NCI-H748 treated with DMSO at 0.1 percent for 48 hours (cell line): ENCODE results near the gene FARS2.

Experiments
- DNase-seq: peaks from one replicate; lab custom pipeline; 2025; lab: John Stamatoyannopoulos, UW

The FARS2 gene

DNA sequence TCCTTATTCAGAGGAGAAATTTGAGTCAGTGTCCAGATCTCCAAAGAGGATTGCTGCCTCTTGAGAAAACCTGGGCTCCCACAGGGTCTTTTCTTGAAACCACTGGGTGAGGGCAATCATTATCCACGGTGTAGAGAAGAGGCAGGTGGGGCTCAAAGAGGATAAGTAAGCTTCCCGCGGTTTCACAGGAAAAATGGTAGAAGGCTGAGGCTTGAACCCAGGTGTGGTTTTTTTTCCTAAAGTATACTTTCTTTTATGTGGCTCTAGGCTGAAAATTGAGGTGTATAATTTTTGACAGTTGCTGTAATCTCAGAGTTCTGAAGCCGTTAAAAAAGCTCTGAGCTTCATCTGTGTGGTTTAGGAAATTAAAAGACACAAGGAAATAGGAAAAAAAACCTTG lies 164.5 kb downstream of the FARS2 start:
- DNase-seq: no peak

DNA sequence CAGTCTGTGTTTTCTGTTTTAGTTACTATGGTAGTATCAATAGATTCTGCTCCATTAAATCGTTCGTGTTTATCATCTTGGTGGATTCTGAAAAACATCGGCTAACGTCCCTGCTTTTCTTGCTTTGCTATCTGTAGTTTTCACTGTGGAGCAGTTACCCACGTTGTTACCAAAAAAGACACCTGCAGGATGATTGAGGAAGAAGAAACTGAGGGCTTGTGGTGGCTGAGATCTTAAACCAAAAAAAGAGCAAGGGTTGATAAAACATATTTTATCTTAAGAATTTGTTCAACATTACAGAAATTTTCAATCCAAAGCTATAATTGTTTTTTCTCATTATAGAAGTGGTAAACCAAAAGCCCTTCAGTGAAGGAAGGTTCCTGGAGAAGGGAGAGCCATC lies 166.3 kb downstream of the FARS2 start:
- no peak for DNase-seq

DNA sequence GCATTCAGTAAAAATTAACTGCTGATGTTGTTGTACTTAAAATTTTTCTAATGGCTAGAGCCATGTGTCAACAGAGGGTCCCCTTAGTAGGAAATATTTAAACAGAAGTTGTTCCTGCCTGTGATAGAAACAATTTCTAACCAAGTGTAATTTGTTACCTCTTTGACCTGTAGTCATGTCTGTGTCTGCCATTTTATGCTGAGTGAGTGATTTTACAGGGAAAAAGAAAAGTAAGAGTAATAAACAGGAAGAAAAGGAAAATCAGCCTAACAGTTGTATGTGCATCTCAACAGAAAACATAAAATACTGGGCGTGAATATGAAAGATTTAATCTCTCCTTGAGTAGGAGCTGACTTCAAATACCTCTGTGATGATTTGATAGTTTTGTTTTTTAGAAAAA lies 172.0 kb downstream of the FARS2 start:
- no peak for DNase-seq

DNA sequence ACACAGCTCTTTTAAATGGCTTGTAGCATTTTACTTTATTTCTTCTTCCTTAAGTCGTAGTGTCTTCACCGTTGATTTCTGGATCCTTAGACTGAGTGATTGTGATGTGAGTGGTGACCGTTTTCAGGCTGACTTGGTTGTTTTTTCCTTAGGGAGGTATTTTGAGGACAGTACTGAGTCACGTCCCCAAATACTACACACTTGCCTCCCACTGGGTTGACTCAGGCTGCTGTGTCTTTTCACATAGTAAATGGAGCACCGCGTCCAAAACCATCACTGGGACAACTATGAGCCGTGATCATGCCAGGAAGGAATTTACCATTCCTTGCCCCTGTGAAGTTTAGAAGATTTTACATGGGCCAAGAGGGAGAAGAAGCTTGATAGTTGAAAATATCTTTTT lies 174.1 kb downstream of the FARS2 start:
- no peak for DNase-seq

DNA sequence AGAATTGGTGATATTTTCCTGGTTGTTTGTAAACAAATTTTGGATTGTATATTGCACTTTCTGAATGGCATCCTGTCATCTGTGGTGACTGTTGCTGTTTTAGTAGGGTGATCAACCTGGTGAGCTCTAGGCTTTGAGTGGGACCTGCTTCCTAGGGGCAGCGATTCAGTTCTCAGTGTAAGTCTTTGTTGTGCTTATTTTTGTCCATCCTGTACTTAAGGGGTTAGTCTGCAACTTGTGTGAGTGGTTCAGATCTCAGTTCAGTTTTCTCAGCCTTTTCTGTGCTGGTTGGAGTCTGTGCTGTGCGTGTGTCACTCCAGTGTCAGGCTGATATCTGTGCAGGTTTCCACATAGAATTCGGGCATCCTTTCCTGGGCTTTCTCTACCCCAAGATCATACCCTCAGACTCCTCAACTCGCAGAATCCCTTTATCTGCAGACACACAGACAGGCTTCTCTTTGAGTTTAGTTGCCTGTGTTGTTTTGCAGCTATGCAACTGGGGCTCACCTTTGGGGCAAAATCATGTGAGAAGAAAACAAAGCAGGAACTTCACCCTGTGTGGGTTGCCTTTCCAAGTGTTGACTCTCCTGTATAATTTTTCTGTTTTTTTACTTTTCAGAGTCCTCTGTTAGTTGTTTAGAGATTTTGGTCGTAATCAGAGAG lies 177.7 kb downstream of the FARS2 start:
- no peak for DNase-seq

DNA sequence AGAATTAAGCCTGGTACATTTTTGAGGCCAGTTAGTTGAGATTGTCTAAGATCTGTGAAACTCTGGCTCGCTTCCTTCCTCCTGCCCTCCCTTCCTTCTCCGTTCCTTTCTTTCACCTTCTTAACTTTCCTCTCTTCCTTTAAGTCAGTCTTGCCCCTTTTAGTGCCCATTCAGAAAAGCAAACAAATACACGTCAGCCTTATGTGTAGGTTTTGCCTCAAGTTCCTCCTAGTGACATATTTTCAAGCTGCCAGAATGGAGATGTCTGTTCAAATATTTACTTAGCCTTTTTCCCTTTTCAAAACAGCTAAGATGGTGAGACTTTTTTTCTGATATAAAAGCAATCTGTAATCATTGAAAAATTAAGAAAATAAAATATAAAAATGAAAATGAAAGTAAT lies 178.4 kb downstream of the FARS2 start:
- DNase-seq: peak; percentile 31

DNA sequence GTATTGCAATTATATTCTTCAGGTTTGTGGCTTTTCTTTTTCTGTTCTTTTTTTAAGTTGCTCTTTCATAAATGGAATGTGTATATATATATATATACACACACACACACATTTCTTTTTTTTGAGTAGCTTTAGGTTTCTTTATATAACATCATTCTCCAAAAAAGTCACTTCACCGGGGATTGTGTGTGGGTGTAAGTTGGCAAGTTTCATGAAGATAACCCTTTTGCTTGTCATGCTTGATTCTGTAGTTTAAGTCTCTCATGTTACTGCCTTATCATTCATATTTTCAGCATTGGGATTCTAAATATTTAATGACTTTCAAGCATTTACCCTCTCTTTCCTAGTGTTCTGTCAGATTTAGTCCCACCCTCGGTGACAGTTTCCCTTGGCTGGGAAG lies 181.0 kb downstream of the FARS2 start:
- DNase-seq: no peak

DNA sequence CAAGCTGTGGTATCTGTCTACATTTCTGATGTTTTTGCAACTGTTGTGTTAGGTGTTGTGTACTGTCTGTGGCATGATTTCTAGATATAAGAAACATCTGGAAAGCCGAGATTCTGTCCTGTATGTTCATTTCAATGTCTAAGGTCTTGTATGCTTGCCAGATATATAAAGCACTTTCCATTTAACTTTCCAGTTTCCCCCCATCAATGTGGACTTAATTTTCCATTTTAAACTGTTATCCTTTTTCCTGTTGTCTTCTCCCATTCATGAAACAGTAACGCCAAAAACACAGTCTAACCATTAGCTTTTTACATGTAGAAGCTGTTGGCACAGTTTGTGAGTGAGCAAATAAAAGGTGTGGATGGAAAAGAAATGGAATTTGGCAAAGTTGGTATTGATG lies 181.6 kb downstream of the FARS2 start:
- DNase-seq: no peak

DNA sequence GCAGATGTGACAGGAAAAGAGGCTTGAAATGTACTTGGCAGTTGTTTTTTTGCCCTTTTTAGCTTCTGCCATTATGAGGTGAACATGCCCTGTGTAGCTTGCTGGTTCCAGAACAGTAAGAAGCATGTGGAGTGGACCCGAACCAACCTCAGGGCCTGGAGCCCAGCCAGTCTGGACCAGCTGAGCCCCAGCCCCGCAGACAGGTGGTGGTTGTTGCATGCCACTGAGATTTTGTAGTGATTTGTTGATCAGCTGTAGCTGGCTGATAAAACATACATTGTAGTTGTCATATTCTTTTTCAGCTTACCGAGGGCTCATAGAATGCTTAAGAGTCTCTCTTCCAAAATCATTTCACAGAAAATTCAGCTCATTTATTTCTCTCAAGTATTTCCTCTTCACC lies 182.2 kb downstream of the FARS2 start:
- no peak for DNase-seq

DNA sequence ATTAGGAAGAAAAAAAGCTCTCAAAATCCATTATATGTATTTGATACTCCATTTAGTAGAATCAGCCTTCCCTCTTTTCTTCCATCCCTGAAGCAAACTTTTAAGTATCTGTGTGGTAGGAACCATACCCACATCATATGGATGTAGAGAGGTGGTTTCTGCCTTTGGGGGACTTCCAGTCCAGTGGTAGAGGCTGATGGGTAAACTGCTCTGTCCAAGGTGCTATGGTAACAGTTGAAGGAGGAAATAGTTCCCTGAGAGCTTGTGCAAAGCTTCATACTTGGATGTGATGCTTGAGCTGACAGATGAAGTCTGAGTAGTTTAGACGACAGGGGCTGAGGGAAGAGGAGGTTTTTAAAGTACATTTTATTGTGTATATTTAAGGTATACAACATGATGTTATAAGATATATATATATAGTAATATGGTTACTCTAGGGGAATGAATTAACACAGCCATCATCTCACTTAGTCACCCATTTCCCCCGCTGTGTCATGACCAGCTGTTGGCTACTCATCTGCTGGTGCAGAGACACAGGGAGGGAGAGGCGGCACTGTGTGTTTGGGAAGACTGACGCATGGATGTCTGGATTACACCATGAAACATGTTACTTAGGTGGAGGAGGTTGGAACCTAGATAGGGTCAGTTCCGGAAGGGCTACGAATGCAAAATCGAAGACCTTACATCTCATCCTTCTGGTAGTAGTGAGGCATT lies 185.2 kb downstream of the FARS2 start:
- no peak for DNase-seq

DNA sequence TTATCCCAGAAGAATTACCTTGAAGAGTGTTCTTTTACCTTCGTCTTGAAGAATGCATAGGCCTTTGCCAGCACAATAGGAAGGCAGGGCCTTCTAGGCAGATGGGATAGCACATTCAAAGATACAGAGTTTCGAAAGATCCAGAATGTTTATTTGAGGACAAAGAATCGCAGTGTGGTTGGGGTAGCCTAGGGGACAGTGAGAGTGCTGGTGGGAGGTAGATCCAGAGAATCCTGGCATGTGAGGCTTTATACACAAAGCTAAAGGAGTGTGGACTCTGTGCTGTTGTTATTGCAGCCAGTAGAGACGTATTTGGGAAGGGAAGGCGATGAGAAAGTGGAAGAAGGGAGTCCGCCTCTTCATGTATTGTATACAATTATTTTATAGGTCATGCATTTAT lies 186.6 kb downstream of the FARS2 start:
- DNase-seq: no peak

DNA sequence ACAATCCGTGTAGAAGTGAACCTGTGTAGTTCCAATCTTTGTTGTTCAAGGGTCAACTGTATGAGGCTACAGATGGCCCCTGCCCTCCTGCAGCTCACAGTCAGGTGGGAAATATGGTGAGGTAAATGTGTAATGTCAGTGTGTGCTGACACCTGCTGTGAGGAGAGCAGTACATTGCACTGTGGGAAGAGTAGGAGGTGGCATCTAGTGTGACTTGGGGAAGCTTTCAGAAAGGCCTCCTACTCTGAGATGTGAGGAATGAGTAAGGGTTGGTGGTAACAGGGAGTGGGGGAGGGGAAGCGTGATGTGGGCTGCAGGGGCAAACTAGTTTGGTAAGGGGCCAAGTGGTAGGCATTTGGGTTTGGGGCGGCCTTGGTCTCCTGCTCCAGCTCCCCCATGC lies 188.8 kb downstream of the FARS2 start:
- no peak for DNase-seq

DNA sequence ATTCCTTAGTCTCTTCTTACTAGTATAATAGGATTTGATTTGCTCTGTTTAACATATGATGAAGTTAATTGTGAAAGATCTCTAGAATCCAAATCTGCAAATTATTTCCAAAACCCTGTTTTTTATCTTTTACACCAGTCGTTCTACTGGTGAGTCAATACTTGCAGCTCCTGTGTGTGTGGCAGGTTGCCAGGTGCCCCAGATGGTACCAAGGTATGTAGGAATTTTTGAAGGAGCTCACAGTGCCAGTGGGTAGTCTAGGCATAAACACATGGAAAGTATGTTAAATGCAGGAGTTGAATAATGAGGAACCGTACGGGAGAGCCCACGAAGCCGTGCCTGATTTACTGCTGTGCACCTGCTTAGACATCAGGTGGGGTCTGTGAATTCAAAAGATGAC lies 192.2 kb downstream of the FARS2 start:
- no peak for DNase-seq

DNA sequence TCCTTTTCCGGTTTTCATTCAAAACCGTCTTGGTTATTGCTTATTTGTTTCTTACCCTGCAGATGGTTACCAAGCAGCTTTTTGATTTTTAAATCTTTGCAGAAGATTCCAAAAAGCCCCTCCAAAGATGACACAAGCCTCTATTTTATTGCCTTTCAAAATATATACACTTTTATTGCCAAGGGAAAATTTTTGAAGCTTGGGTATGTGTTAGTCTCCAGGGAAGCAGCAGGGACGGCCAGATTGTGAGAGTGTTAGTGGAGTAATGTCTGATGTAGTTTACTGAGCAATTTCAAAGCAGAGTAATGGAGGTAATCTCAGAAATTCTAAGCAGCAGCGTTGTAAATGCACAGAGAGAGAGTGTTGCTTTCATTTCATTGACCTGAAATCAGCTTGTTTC lies 193.8 kb downstream of the FARS2 start:
- DNase-seq: no peak

DNA sequence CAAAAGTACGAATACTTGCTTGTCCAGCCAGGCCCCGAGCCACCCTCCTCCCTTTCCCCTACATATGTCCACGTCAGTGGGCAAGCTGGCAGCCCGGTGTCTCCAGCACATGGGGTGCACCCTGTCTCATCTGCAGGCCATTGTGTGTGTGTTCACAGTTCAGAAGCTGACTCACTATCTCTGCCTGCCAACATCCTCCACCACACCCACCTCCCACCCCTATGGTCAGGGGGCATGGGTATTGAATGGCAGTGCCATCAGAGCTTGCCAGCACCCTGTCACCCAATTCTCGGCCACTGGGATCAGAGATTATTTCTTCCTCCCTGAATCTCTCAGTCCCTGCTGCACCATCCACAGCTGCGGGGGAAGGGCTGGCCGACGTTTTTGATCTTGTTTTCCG lies 195.7 kb downstream of the FARS2 start:
- no peak for DNase-seq

DNA sequence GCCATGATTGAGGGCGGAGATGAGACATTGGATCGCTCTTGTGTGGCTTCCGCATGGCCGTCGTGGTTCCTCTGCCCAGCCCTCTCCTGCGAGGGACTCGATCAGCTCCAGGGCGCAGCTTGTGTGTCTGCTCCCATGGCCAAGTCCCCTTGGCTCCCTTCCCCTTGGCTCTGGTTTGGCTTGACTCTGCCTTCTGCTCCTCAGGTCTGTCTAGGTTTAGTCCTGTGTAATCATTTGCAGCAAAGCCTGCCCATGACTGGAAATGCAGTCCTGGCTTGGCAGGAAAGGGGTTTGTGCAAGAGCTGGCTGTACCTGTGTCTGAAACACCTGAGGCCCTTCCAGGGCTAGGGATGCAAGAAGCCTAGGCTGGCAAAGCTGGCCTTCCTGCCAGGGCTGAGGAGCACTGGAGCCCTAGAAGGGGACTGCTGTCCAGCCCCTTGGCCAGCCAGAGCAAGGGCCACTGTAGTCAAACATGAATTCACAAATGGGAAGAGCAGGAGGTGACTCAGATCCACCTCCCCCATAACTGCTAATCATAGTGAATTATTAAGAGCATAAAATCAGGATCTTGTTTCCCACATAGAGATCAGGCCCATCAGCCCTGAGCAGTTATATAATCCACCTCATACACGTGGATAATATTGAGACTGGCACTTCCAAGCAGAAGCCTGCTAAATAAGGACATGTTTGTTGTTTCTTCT lies 196.8 kb downstream of the FARS2 start:
- peak; percentile 22 for DNase-seq

DNA sequence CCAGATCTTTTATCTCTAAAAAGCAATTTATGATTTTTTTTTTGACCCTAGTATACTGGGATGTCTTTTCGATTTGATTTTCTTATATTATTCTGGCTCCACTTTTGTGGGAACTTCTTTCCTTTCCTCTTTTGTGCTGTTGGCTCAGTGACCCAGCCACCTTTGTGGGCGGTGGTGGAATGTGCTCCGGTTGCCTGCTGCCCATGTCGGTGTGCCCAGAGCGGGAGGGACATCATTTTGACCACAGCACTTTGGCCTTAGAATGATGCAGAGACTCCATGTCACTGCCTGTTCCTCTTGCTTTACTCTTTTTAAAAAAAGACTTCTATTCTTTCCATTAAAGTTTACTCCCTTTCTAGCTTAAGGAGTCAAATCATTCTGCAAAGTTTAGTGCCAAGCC lies 198.0 kb downstream of the FARS2 start:
- no peak for DNase-seq

DNA sequence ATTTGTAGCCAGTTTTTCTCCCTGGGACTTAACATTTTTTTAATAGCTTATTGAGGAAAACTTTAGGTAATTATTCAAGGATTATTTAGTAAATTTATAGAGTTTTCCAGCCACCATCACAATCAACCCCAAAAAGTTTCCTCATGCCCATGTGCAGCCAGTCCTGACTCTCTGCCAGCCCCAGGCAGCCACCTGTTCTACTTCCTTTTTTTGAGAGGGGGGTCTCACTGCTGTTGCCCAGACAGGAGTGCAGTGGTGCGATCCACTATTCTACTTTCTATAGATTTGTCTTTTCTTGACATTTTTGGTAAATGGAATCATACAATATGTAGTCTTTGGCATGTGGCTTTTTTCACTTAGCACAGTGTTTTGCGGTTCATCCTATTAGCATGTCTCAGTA lies 200.1 kb downstream of the FARS2 start:
- no peak for DNase-seq

DNA sequence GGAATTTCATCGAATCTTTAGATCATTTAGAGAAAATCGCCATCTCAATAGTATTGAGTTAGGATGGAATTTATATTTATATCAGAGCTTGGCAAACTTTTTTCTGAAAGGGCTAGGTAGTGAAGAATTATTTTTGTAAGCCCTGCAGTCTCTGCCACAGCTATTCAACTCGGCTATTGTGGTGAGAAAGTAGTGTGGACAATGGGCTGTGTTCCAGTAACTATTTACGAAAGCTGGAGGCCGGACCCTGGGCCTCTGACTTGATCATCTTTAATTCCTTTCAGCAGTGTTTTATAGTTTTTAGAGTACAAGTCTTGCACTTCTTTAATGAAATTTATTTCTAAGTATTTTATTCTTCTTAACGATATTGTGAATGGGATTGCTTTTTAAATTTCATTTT lies 201.5 kb downstream of the FARS2 start:
- DNase-seq: no peak

DNA sequence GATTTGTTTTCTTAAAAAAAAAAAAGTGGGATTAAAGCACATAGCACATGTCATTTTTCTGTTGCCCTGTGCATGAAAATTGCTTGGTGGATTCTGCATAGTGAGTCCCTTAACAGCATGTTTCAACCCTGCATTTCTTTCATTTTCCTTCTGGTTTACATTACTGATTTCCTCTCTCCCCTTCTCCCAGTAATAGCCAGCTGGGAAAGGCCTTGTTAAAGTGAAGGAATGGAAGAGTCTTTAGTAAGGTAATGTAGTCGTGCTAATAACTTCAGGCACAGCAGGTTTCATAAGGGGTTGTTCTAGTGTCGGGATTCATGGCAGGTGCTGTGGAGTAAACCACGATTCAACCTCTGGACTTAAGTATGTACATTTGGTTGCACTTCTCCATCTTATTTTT lies 202.4 kb downstream of the FARS2 start:
- DNase-seq: no peak

DNA sequence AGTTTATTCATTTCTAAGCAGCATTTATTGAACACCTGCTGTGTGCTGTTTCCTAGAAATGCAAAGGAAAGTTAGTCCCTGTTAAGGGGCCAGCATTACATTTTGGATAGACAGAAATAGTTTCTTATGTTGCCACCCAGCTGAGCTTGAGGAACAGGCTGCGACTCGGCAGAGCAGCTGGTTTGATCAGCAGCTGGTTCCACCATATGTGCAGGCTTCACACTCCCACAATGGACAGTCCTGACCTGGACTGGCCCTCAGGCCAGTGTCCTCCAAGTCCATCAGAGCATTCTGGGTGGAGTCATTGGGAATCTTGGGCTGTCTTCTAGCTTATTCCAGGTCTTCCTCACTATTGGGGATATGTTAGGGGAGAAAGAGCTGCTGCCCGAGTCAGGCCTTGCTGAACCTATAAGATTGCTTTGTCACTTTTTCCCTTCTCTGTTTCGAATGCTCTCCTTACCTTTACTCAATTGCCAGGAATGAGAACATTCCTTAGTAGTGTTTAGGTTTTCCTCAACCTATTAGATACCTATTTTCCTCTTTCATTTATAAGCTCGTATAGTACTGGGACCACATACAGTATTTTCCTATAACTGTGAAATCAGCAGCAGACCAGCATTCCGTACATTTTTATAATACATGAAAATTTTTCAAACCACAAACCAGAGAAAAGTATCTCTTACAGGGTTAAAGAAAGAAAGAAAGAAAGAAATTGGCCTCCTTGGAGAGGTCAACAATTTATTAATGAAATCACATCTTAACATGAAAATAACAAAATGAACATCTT lies 203.0 kb downstream of the FARS2 start:
- DNase-seq: no peak

DNA sequence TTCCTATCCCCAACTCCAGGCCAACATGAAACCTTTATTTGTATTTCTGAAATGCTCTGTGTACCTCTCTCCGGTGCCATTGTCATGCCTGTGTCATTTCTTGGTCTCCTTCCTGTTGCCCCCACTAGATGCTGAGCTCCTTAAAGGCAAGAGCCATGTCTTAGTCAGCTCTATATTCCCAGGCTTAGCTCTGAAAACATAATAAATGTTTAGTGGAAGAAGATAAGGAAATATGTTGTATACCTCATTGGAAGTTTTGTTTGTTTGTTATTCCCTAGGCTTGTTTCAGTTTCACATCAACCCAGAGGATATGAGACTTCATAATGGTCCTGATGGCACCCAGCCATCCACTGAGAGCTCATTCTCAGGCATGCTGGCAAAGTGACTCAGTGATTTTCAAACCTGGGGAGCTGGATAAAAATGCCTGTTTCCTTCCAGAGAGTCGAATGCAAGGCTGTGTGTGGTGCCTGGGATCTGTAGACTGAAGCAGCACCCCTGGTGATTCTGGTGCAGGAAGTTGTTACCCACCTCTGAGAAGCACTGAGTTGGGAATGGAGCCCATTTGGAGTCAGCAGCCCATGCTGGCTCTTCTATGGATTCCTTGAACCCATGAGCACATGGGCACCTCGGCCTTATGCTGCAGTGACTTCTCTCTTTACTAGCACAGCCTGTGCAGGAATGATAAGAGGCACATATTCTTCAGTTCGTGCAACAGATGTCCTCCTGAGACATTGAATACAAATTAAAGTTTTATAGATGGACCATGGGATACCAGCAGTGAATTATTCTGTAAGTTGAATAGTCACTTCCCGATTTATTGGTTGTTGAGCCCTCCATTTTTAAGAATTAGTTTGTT lies 205.2 kb downstream of the FARS2 start:
- no peak for DNase-seq
